ENCODE results near the gene DENND5B.

GRCh38 chr12:31366104-31366621 is 224.8 kb downstream of the DENND5B start:
- no peak for TF ChIP-seq CTCF (IDR thresholded peaks at IDR 0.05; ENCODE audit: low read depth, low read length)
- TF ChIP-seq EZH2phosphoT487 (IDR thresholded peaks at IDR 0.05; ENCODE audit: low read depth): no peak
